ENCODE measurements around the gene CDHR1. TPM values are rescaled to one million over a fixed set of nuclear protein-coding genes. Genes with fewer than 3 reads are reported as not detected.

Gene CDHR1
- total RNA-seq, 1 experiment from 2014 or later, result 0.39 TPM

DNA sequence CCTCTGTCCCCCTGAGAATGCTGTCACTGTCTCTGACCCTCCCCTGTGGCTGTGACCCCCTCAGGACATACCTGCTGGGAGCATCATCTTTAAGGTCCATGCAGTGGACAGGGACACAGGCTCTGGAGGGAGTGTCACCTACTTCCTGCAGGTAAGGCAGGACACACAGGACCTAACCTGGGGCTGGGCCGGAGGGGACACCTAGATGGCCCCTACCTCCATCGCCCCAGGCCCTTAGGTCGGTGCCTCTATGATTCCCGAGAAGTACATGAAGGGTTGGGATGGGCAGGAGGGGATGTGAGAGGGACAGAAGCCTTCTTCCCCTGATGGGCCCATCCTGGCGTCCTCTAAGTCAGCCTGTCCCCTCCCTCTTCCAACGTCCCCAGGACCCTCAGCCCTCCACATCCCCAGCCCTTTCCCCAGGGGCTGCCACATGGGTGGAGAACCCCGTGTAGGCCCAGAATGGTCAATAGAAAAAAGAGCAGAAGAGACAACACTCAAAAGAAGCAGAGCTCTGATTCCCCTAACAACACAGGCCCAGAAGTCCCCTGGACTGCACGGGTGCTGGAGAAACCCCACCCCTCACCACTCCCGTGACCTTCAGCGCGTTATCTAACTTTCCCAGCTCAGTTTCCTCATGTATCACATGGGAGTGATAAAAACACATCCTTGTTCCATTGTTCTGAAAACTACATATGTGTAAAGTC, 6.4 kb downstream of the CDHR1 start:
- no peak for ATAC-seq
- H3K4me1 ChIP-seq (ENCODE audit: control insufficient read depth, insufficient read depth, low read length), result peaks cover 6% of the 10 kb centered on the region
- TF ChIP-seq, protein P1, sequence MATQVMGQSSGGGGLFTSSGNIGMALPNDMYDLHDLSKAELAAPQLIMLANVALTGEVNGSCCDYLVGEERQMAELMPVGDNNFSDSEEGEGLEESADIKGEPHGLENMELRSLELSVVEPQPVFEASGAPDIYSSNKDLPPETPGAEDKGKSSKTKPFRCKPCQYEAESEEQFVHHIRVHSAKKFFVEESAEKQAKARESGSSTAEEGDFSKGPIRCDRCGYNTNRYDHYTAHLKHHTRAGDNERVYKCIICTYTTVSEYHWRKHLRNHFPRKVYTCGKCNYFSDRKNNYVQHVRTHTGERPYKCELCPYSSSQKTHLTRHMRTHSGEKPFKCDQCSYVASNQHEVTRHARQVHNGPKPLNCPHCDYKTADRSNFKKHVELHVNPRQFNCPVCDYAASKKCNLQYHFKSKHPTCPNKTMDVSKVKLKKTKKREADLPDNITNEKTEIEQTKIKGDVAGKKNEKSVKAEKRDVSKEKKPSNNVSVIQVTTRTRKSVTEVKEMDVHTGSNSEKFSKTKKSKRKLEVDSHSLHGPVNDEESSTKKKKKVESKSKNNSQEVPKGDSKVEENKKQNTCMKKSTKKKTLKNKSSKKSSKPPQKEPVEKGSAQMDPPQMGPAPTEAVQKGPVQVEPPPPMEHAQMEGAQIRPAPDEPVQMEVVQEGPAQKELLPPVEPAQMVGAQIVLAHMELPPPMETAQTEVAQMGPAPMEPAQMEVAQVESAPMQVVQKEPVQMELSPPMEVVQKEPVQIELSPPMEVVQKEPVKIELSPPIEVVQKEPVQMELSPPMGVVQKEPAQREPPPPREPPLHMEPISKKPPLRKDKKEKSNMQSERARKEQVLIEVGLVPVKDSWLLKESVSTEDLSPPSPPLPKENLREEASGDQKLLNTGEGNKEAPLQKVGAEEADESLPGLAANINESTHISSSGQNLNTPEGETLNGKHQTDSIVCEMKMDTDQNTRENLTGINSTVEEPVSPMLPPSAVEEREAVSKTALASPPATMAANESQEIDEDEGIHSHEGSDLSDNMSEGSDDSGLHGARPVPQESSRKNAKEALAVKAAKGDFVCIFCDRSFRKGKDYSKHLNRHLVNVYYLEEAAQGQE (IDR thresholded peaks at IDR 0.05; ENCODE audit: insufficient read depth in 1 of 2, low read depth in 2 of 2, low read length in 1 of 2), result no peak
- TF ChIP-seq SIN3A (IDR thresholded peaks at IDR 0.05; ENCODE audit: borderline replicate concordance, insufficient read depth, low read depth, low read length) (no peak), POLR2AphosphoS5 (IDR thresholded peaks at IDR 0.05; ENCODE audit: low read depth, low read length) (no peak), TCF7L2 (IDR thresholded peaks at IDR 0.05; ENCODE audit: low read depth, low read length) (no peak)
- TF ChIP-seq, protein P2, sequence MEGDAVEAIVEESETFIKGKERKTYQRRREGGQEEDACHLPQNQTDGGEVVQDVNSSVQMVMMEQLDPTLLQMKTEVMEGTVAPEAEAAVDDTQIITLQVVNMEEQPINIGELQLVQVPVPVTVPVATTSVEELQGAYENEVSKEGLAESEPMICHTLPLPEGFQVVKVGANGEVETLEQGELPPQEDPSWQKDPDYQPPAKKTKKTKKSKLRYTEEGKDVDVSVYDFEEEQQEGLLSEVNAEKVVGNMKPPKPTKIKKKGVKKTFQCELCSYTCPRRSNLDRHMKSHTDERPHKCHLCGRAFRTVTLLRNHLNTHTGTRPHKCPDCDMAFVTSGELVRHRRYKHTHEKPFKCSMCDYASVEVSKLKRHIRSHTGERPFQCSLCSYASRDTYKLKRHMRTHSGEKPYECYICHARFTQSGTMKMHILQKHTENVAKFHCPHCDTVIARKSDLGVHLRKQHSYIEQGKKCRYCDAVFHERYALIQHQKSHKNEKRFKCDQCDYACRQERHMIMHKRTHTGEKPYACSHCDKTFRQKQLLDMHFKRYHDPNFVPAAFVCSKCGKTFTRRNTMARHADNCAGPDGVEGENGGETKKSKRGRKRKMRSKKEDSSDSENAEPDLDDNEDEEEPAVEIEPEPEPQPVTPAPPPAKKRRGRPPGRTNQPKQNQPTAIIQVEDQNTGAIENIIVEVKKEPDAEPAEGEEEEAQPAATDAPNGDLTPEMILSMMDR (IDR thresholded peaks at IDR 0.05), result no peak
- POLR2A ChIA-PET, result no interaction called here
- H3K9me3 ChIP-seq (ENCODE audit: control insufficient read depth, insufficient read depth, low read depth, low read length), result no peaks in the 10 kb centered on the region
- no peak overlapping the region for H3K4me3 ChIP-seq (ENCODE audit: low read depth in 2 of 2, low read length in 2 of 2)
- no peak overlapping the region for H3K27ac ChIP-seq (ENCODE audit: low read length)
- DNase-seq (ENCODE audit: low read depth, low spot score), result no peak
- CTCF ChIA-PET, result no interaction called here
- in situ Hi-C loops (cut with HindIII; ENCODE audit: low pct_unique_long_range_greater_than_20kb, low sequenced_read_pairs) (no loop called here), intact Hi-C loops (cut with micrococcal nuclease; ENCODE audit: unreplicated experiment) (no loop called here)
- H3K36me3 ChIP-seq (ENCODE audit: control insufficient read depth, insufficient read depth, low read length), result no peaks in the 10 kb centered on the region
- peaks cover 25% of the 10 kb centered on the region for H3K27me3 ChIP-seq (ENCODE audit: control insufficient read depth, insufficient read depth, low read length)
- no TSS peak for BruUV-seq (replicated peaks)

GRCh38 chr10:84201244-84201606, 6.9 kb downstream of the CDHR1 start:
- peaks cover 19% of the 10 kb centered on the region for H3K27me3 ChIP-seq (ENCODE audit: control insufficient read depth, insufficient read depth, low read length)
- H3K4me1 ChIP-seq (ENCODE audit: control insufficient read depth, insufficient read depth, low read length), result peaks cover 2% of the 10 kb centered on the region
- in situ Hi-C loops (cut with HindIII; ENCODE audit: low pct_unique_long_range_greater_than_20kb, low sequenced_read_pairs), result no loop called here
- BruUV-seq (replicated peaks), result no TSS peak
- ATAC-seq (no peak), DNase-seq (ENCODE audit: low read depth, low spot score) (no peak)
- intact Hi-C loops (cut with micrococcal nuclease; ENCODE audit: unreplicated experiment), result no loop called here
- no peak overlapping the region for H3K4me3 ChIP-seq (ENCODE audit: low read depth in 2 of 2, low read length in 2 of 2)
- ChIA-PET POLR2A (no interaction called here), CTCF (no interaction called here)
- TF ChIP-seq, protein P1 (IDR thresholded peaks at IDR 0.05; ENCODE audit: insufficient read depth in 1 of 2, low read depth in 2 of 2, low read length in 1 of 2), result no peak
- TF ChIP-seq POLR2AphosphoS5 (IDR thresholded peaks at IDR 0.05; ENCODE audit: low read depth, low read length) (no peak), SIN3A (IDR thresholded peaks at IDR 0.05; ENCODE audit: borderline replicate concordance, insufficient read depth, low read depth, low read length) (no peak), TCF7L2 (IDR thresholded peaks at IDR 0.05; ENCODE audit: low read depth, low read length) (no peak)
- TF ChIP-seq, protein P2 (IDR thresholded peaks at IDR 0.05), result no peak
- H3K9me3 ChIP-seq (ENCODE audit: control insufficient read depth, insufficient read depth, low read depth, low read length), result no peaks in the 10 kb centered on the region
- H3K27ac ChIP-seq (ENCODE audit: low read length), result no peak overlapping the region
- H3K36me3 ChIP-seq (ENCODE audit: control insufficient read depth, insufficient read depth, low read length), result no peaks in the 10 kb centered on the region

Data from Panc1 (cell line).